ENCODE results near the gene SS18L1.

SS18L1 gene

GRCh38 chr20:62157387-62158087 is 14.0 kb downstream of the SS18L1 start:
- no peak for DNase-seq

- DNase-seq, result no peak
Measured at GRCh38 chr20:62158088-62158400, 14.5 kb downstream of the SS18L1 start.

- DNase-seq, result no peak
Measured at GRCh38 chr20:62158541-62158940, 15.0 kb downstream of the SS18L1 start.

- no peak for DNase-seq
Measured at GRCh38 chr20:62159052-62159451, 15.5 kb downstream of the SS18L1 start.

- no peak for DNase-seq
Measured at GRCh38 chr20:62159839-62160238, 16.3 kb downstream of the SS18L1 start.

GRCh38 chr20:62160253-62160652 is 16.7 kb downstream of the SS18L1 start:
- no peak for DNase-seq

GRCh38 chr20:62160876-62161275 is 17.3 kb downstream of the SS18L1 start:
- no peak for DNase-seq

GRCh38 chr20:62161347-62161746 is 17.8 kb downstream of the SS18L1 start:
- no peak for DNase-seq

GRCh38 chr20:62162765-62163484 is 19.4 kb downstream of the SS18L1 start:
- DNase-seq, result no peak

- no peak for DNase-seq
Measured at GRCh38 chr20:62163485-62163865, 19.9 kb downstream of the SS18L1 start.

GRCh38 chr20:62163986-62164762 is 20.6 kb downstream of the SS18L1 start:
- DNase-seq, result no peak

- DNase-seq, result no peak
Measured at GRCh38 chr20:62164879-62165761, 21.6 kb downstream of the SS18L1 start.

- no peak for DNase-seq
Measured at GRCh38 chr20:62165762-62166399, 22.3 kb downstream of the SS18L1 start.

- DNase-seq, result no peak
Measured at GRCh38 chr20:62167474-62167873, 23.9 kb downstream of the SS18L1 start.

GRCh38 chr20:62168061-62168460 is 24.5 kb downstream of the SS18L1 start:
- no peak for DNase-seq

GRCh38 chr20:62168890-62169435 is 25.4 kb downstream of the SS18L1 start:
- no peak for DNase-seq

GRCh38 chr20:62170536-62170935 is 27.0 kb downstream of the SS18L1 start:
- DNase-seq, result no peak

GRCh38 chr20:62171245-62171644 is 27.7 kb downstream of the SS18L1 start:
- DNase-seq, result no peak

- no peak for DNase-seq
Measured at GRCh38 chr20:62172666-62173065, 29.1 kb downstream of the SS18L1 start.

- no peak for DNase-seq
Measured at GRCh38 chr20:62174021-62174804, 30.6 kb downstream of the SS18L1 start.
